Common myeloid progenitor, CD34-positive (primary cell): Measurements from ENCODE around the gene EGF. TPM values are rescaled to one million over a fixed set of nuclear protein-coding genes. Genes with fewer than 3 reads are reported as not detected.

ENCODE experiments used
- CTCF ChIA-PET: fragments of 350-600 bp; sonication (Branson Sonifier 250); formaldehyde crosslinking; loops from one replicate; lab custom pipeline; 2021; ENCODE audit warnings: antibody characterized with exemption; lab: Charles Lee
- POLR2A ChIA-PET: fragments of 350-600 bp; sonication (Branson Sonifier 250); formaldehyde crosslinking; loops from one replicate; lab custom pipeline; 2021; ENCODE audit warnings: antibody characterized with exemption; lab: Charles Lee
- DNase-seq, 3 donors: peaks; one replicate each; pipeline versions ENCODE4 v3.0.0 to v3.0.0-alpha.2; 2013
- H3K27ac ChIP-seq, 2 experiments: 1 replicate in 1 of 2; 2 replicates in 1 of 2; pipeline ENCODE4 v1.7.0; 2013; ENCODE audit warnings: inconsistent platforms in 2 of 2, low read length in 2 of 2, mild to moderate bottlenecking in 2 of 2, low read depth in 1 of 2, moderate library complexity in 1 of 2; ENCODE audit not compliant: severe bottlenecking in 2 of 2, insufficient read depth in 1 of 2, poor library complexity in 1 of 2
- H3K27me3 ChIP-seq, 5 experiments: replicated peaks in 2 of 5; 1 replicate in 3 of 5; 2 replicates in 2 of 5; pipeline versions ENCODE4 v1.6.1 to v1.7.0; 2013; ENCODE audit warnings: low read length in 4 of 5, mild to moderate bottlenecking in 2 of 5, moderate library complexity in 2 of 5, inconsistent platforms in 1 of 5; ENCODE audit not compliant: insufficient read depth in 5 of 5, control insufficient read depth in 4 of 5
- H3K36me3 ChIP-seq, 4 experiments: 1 replicate in 2 of 4; 2 replicates in 2 of 4; pipeline versions ENCODE4 v1.6.1 to v1.7.0; 2013; ENCODE audit warnings: low read length in 3 of 4, control low read depth in 1 of 4, mild to moderate bottlenecking in 1 of 4; ENCODE audit not compliant: control insufficient read depth in 4 of 4, insufficient read depth in 4 of 4
- H3K4me1 ChIP-seq, 4 experiments: 1 replicate in 3 of 4; 2 replicates in 1 of 4; pipeline versions ENCODE4 v1.6.1 to v1.7.1; 2013; ENCODE audit warnings: low read length in 3 of 4, mild to moderate bottlenecking in 3 of 4, control low read depth in 1 of 4, inconsistent platforms in 1 of 4, moderate library complexity in 1 of 4; ENCODE audit not compliant: control insufficient read depth in 4 of 4, insufficient read depth in 4 of 4; ENCODE audit errors: control extremely low read depth in 1 of 4
- H3K4me3 ChIP-seq, 7 experiments: 1 replicate in 4 of 7; 2 replicates in 3 of 7; pipeline versions ENCODE4 v1.5.1 to v1.7.0; 2013; ENCODE audit warnings: mild to moderate bottlenecking in 7 of 7, low read length in 6 of 7, moderate library complexity in 6 of 7, inconsistent platforms in 2 of 7, low read depth in 2 of 7, control low read depth in 1 of 7; ENCODE audit not compliant: insufficient read depth in 4 of 7, control insufficient read depth in 1 of 7; ENCODE audit errors: extremely low read depth in 1 of 7
- H3K9me3 ChIP-seq, 5 experiments: 1 replicate in 4 of 5; 2 replicates in 1 of 5; pipeline versions ENCODE4 v1.6.1 to v1.7.1; 2013; ENCODE audit warnings: low read length in 4 of 5, mild to moderate bottlenecking in 2 of 5, inconsistent platforms in 1 of 5, low read depth in 1 of 5, moderate library complexity in 1 of 5; ENCODE audit not compliant: control insufficient read depth in 4 of 5, insufficient read depth in 2 of 5; ENCODE audit errors: control extremely low read depth in 1 of 5
- WGBS: methylation state at CpG from one replicate; pipeline ENCODE4 v1.1.5; 2013; ENCODE audit not compliant: insufficient coverage; 5-methylcytosine and 5-hydroxymethylcytosine counted together
- polyA plus RNA-seq: library from polyadenylated mRNA; unstranded; fragments of 120-200 nt; gene quantifications from one replicate; pipeline ENCODE4 v1.2.1, GENCODE V29; 2013

EGF gene
- 0.69 TPM for polyA plus RNA-seq

GRCh38 chr4:109912706-109913595 lies at the start of gene EGF:
EGF (plus strand) TSS chr4:109912883; CDS start chr4:109913336, 453 bp downstream.
- WGBS, result 71% methylated on average over 8 of the region's 9 CpGs
- Histone ChIP-seq H3K4me3 (peak within 1 kb of the TSS in 6 of 7 experiments; percentile 8 to 69 (median 46)), H3K27me3 (no peaks in the 10 kb centered on the region), H3K27ac (peak within 1 kb of the TSS in 1 of 2 experiments; percentile 43), H3K4me1 (peaks cover 7 to 17% (median 16%) of the 10 kb centered on the region in 4 experiments), H3K9me3 (no peaks in the 10 kb centered on the region), H3K36me3 (no peaks in the 10 kb centered on the region)
- DNase-seq, result peak in 2 of 3 donors; percentile 47 to 59
- POLR2A ChIA-PET, result no interaction called here
- CTCF ChIA-PET, result interaction anchor here (1.3 to 1.8 kb wide), 2 partner anchors 17 to 85 kb away, joined by 3 to 6 read pairs; no protein-coding TSS in a partner anchor

DNA sequence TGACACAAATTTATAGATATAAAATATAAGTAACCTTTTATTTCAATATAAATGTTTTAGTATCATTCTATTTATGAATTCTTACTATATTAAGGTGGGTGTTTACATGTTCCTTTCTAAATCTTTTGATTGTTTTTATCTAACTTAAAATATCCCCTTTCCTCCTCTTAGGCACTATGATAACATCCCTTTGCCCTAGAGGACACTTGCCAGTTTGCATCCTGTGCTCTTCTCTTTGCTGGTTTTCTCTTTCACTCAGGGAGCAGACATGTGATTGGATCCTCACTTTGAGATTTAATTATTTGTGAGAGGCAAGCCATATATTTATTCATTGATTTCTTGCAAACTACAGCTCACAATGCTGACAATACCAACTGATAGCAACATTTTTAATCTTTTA lies 48.5 kb upstream of the EGF start:
- no peaks in the 10 kb centered on the region for H3K4me1 ChIP-seq
- peaks cover 0 to 12% (median 3%) of the 10 kb centered on the region in 5 experiments for H3K9me3 ChIP-seq
- no peak for DNase-seq
- CTCF ChIA-PET, result no interaction called here
- H3K27me3 ChIP-seq, result no peaks in the 10 kb centered on the region
- no peak overlapping the region for H3K4me3 ChIP-seq
- no peak overlapping the region for H3K27ac ChIP-seq
- POLR2A ChIA-PET, result no interaction called here
- no peaks in the 10 kb centered on the region for H3K36me3 ChIP-seq

DNA sequence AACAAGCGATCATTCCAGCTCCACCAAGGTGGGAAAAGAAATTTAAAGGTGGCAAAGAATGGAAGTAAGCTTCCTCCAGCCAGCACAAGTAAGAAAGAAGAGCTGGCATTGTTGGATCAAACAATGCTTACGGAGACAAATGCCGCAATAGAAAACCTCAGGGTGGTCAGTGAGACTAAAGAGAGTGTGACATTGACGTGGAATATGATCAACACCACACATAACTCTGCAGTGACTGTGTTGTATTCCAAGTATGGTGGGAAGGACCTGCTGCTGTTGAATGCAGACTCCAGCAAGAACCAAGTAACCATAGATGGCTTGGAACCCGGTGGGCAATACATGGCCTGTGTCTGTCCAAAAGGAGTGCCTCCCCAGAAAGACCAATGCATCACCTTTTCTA lies 42.6 kb upstream of the EGF start:
- 60% methylated on average over 3 of the region's 5 CpGs for whole genome bisulfite sequencing

DNA sequence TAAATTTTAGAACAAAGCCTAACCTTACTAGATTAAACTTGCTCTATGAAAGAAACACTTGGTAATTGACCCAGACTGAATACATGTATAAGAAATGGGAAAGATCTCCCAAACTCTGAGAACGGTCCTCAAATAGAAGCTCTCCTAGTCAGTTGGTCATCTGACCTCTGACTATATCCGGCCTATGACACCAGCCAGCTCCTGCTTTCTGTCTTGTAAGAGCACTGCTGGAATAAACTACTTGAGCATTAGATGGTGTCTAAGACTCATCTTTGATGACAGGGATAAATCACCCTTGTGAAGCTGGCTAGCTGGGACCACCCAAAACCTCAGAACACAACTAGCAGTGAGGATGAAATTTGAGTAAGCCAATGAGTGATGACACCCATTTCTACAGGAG lies 40.6 kb upstream of the EGF start:
- no peak overlapping the region for H3K27ac ChIP-seq
- H3K36me3 ChIP-seq, result no peaks in the 10 kb centered on the region
- H3K9me3 ChIP-seq, result no peaks in the 10 kb centered on the region
- no peaks in the 10 kb centered on the region for H3K4me1 ChIP-seq
- no peaks in the 10 kb centered on the region for H3K27me3 ChIP-seq
- DNase-seq, result no peak
- POLR2A ChIA-PET, result no interaction called here
- H3K4me3 ChIP-seq, result no peak overlapping the region
- 88% methylated on average over 2 of the region's 2 CpGs for WGBS
- CTCF ChIA-PET, result interaction anchor here (1.1 kb wide), 1 partner anchor 14 kb away, joined by 3 read pairs; no protein-coding TSS in a partner anchor

More for the DNA sequence above, 42.6 kb upstream of the EGF start:
- H3K4me1 ChIP-seq, result no peaks in the 10 kb centered on the region
- POLR2A ChIA-PET, result no interaction called here
- no peaks in the 10 kb centered on the region for H3K9me3 ChIP-seq
- CTCF ChIA-PET, result no interaction called here
- no peaks in the 10 kb centered on the region for H3K27me3 ChIP-seq
- no peak for DNase-seq
- no peak overlapping the region for H3K27ac ChIP-seq
- no peaks in the 10 kb centered on the region for H3K36me3 ChIP-seq
- H3K4me3 ChIP-seq, result no peak overlapping the region

GRCh38 chr4:109872950-109873656 lies 39.6 kb upstream of the EGF start:
- DNase-seq, result no peak
- no peaks in the 10 kb centered on the region for H3K9me3 ChIP-seq
- H3K27me3 ChIP-seq, result no peaks in the 10 kb centered on the region
- no peak overlapping the region for H3K4me3 ChIP-seq
- H3K27ac ChIP-seq, result no peak overlapping the region
- CTCF ChIA-PET, result no interaction called here
- 97% methylated on average over 5 of the region's 6 CpGs for WGBS
- no peaks in the 10 kb centered on the region for H3K36me3 ChIP-seq
- no peaks in the 10 kb centered on the region for H3K4me1 ChIP-seq
- POLR2A ChIA-PET, result no interaction called here

DNA sequence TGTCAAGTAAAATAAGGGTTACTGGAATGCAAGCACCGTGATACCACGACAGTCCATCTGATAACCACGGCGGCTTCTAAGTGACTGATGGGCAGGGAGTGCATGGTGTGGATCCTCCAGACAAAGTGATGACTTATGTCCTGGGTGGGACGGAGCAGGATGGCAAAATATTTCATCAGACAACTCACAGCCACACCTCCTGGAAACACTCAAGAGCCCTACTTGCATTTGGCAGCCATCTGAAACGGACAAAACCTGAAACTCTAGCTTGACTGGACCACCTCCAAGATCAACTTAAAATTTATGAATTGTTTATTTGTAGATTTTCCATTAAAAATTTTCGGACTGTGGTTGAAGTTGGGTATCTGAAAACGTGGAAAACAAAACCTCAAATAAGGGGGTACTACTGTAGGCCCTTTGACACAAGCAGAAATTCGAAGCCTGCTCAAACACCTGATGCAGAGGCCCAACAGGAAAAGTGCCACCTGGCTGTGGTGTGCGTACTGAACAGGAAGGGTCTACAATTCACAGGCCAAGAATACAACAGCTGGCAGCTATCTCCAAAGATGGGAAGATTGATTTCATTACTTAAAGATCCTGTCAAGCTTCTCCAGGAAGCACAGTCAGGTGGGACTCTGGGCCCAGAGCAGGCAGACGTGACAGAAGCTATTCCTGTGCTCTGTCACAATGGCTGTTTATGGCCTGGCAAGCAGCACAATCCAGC lies 38.7 kb upstream of the EGF start:
- Histone ChIP-seq H3K27me3 (no peaks in the 10 kb centered on the region), H3K36me3 (no peaks in the 10 kb centered on the region), H3K9me3 (no peaks in the 10 kb centered on the region), H3K4me1 (no peaks in the 10 kb centered on the region), H3K27ac (no peak overlapping the region), H3K4me3 (no peak overlapping the region)
- whole genome bisulfite sequencing, result 69% methylated on average over 8 of the region's 11 CpGs
- no peak for DNase-seq
- ChIA-PET POLR2A (no interaction called here), CTCF (no interaction called here)
